Measurements from ENCODE around the gene UFD1. TPM values are rescaled to one million over a fixed set of nuclear protein-coding genes. Genes with fewer than 3 reads are reported as not detected.

Gene UFD1
- total RNA-seq, 1 donor from 2014 or later, result 75.8 TPM

GRCh38 chr22:19466126-19466716 lies 12.8 kb downstream of the UFD1 start:
- TF ChIP-seq CTCF (IDR thresholded peaks at IDR 0.05), result no peak
- H3K27ac Mint-ChIP-seq (ENCODE audit: unreplicated experiment), result no peak overlapping the region
- peaks cover 43% of the 10 kb centered on the region for H3K36me3 Mint-ChIP-seq (ENCODE audit: low read depth)
- no peaks in the 10 kb centered on the region for H3K4me1 Mint-ChIP-seq (ENCODE audit: low read depth)
- H3K9me3 Mint-ChIP-seq (ENCODE audit: low read depth), result no peaks in the 10 kb centered on the region
- no peak for DNase-seq (ENCODE audit: low spot score)
- H3K4me3 Mint-ChIP-seq (ENCODE audit: unreplicated experiment), result no peak overlapping the region
- no peaks in the 10 kb centered on the region for H3K27me3 Mint-ChIP-seq (ENCODE audit: low read depth)

GRCh38 chr22:19464975-19465374 lies 14.0 kb downstream of the UFD1 start:
- no peak for DNase-seq (ENCODE audit: low spot score)
- Mint-ChIP-seq H3K9me3 (ENCODE audit: low read depth) (no peaks in the 10 kb centered on the region), H3K4me1 (ENCODE audit: low read depth) (no peaks in the 10 kb centered on the region), H3K4me3 (ENCODE audit: unreplicated experiment) (no peak overlapping the region), H3K27me3 (ENCODE audit: low read depth) (no peaks in the 10 kb centered on the region), H3K27ac (ENCODE audit: unreplicated experiment) (no peak overlapping the region), H3K36me3 (ENCODE audit: low read depth) (peaks cover 35% of the 10 kb centered on the region)
- no peak for TF ChIP-seq CTCF (IDR thresholded peaks at IDR 0.05)

- Mint-ChIP-seq H3K4me1 (ENCODE audit: low read depth) (no peaks in the 10 kb centered on the region), H3K4me3 (ENCODE audit: unreplicated experiment) (no peak overlapping the region), H3K9me3 (ENCODE audit: low read depth) (no peaks in the 10 kb centered on the region), H3K27ac (ENCODE audit: unreplicated experiment) (no peak overlapping the region), H3K36me3 (ENCODE audit: low read depth) (peaks cover 33% of the 10 kb centered on the region), H3K27me3 (ENCODE audit: low read depth) (no peaks in the 10 kb centered on the region)
- DNase-seq (ENCODE audit: low spot score), result no peak
- no peak for TF ChIP-seq CTCF (IDR thresholded peaks at IDR 0.05)
These were observed 14.4 kb downstream of the UFD1 start for GRCh38 chr22:19464546-19464945.

- no peak overlapping the region for H3K4me3 Mint-ChIP-seq (ENCODE audit: unreplicated experiment)
- peaks cover 28% of the 10 kb centered on the region for H3K36me3 Mint-ChIP-seq (ENCODE audit: low read depth)
- no peak for DNase-seq (ENCODE audit: low spot score)
- H3K27me3 Mint-ChIP-seq (ENCODE audit: low read depth), result no peaks in the 10 kb centered on the region
- no peak for TF ChIP-seq CTCF (IDR thresholded peaks at IDR 0.05)
- no peaks in the 10 kb centered on the region for H3K4me1 Mint-ChIP-seq (ENCODE audit: low read depth)
- H3K9me3 Mint-ChIP-seq (ENCODE audit: low read depth), result no peaks in the 10 kb centered on the region
- H3K27ac Mint-ChIP-seq (ENCODE audit: unreplicated experiment), result peak overlapping the region; percentile 57
These were observed 15.2 kb downstream of the UFD1 start for GRCh38 chr22:19463491-19464469.

- H3K36me3 Mint-ChIP-seq (ENCODE audit: low read depth), result peaks cover 24% of the 10 kb centered on the region
These were observed 16.0 kb downstream of the UFD1 start for GRCh38 chr22:19463008-19463407.

More at GRCh38 chr22:19463008-19463407, 16.0 kb downstream of the UFD1 start:
- no peak for TF ChIP-seq CTCF (IDR thresholded peaks at IDR 0.05)
- Mint-ChIP-seq H3K4me1 (ENCODE audit: low read depth) (no peaks in the 10 kb centered on the region), H3K27me3 (ENCODE audit: low read depth) (no peaks in the 10 kb centered on the region), H3K27ac (ENCODE audit: unreplicated experiment) (no peak overlapping the region), H3K4me3 (ENCODE audit: unreplicated experiment) (no peak overlapping the region), H3K9me3 (ENCODE audit: low read depth) (no peaks in the 10 kb centered on the region)
- no peak for DNase-seq (ENCODE audit: low spot score)

Measured in chondrocyte (in vitro differentiated cells).